Measurements from ENCODE around the gene CDADC1.

DNA sequence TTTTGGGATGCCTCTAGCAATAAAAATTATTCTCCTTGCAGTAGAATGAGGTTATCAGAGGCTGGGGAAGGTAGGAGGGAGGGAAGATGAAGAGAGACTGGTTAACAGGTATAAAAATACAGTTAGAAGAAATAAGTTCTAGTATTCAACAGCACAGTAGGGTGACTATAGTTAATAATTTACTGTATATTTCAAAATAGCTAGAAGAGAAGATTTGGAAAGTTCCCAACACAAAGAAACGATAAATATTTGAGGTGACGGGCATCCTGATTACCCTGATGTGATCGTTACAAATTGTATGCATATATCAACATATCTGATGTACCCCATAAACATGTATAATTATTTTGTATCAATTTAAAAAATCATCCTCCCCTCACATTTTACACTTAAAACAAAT, 93.8 kb downstream of the CDADC1 start:
- TF ChIP-seq, protein P1, sequence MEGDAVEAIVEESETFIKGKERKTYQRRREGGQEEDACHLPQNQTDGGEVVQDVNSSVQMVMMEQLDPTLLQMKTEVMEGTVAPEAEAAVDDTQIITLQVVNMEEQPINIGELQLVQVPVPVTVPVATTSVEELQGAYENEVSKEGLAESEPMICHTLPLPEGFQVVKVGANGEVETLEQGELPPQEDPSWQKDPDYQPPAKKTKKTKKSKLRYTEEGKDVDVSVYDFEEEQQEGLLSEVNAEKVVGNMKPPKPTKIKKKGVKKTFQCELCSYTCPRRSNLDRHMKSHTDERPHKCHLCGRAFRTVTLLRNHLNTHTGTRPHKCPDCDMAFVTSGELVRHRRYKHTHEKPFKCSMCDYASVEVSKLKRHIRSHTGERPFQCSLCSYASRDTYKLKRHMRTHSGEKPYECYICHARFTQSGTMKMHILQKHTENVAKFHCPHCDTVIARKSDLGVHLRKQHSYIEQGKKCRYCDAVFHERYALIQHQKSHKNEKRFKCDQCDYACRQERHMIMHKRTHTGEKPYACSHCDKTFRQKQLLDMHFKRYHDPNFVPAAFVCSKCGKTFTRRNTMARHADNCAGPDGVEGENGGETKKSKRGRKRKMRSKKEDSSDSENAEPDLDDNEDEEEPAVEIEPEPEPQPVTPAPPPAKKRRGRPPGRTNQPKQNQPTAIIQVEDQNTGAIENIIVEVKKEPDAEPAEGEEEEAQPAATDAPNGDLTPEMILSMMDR (IDR thresholded peaks at IDR 0.05): no peak
- TF ChIP-seq EZH2phosphoT487 (IDR thresholded peaks at IDR 0.05) (no peak), EZH2 (IDR thresholded peaks at IDR 0.05) (no peak)

All from neural progenitor cell (in vitro differentiated cells).